Adrenal gland (tissue), 5 donors: Measurements from ENCODE around the gene CIC.

Experiments
- POLR2A ChIP-seq, 2 donors: fragments of 450-650 bp; IDR thresholded peaks; one replicate each; pipeline ENCODE4 v1.6.1; 2017; ENCODE audit warnings: antibody characterized with exemption in 2 of 2, mild to moderate bottlenecking in 2 of 2, moderate library complexity in 1 of 2
- TF ChIP-seq, protein P1 (sequence below), 6 experiments: fragments of 450-650 bp in 4 of 6; fragments of 200-600 bp in 2 of 6; sonication (generic) in 1 of 6; IDR thresholded peaks; 1 replicate in 5 of 6; 2 replicates in 1 of 6; pipeline versions ENCODE4 v1.5.1 to v1.8.0; 2016 to 2021; ENCODE audit warnings: antibody characterized with exemption in 6 of 6, mild to moderate bottlenecking in 2 of 6, moderate library complexity in 1 of 6
- donor health status: DM: no; HTN: no; CAD: no.

- TF ChIP-seq, protein P1, sequence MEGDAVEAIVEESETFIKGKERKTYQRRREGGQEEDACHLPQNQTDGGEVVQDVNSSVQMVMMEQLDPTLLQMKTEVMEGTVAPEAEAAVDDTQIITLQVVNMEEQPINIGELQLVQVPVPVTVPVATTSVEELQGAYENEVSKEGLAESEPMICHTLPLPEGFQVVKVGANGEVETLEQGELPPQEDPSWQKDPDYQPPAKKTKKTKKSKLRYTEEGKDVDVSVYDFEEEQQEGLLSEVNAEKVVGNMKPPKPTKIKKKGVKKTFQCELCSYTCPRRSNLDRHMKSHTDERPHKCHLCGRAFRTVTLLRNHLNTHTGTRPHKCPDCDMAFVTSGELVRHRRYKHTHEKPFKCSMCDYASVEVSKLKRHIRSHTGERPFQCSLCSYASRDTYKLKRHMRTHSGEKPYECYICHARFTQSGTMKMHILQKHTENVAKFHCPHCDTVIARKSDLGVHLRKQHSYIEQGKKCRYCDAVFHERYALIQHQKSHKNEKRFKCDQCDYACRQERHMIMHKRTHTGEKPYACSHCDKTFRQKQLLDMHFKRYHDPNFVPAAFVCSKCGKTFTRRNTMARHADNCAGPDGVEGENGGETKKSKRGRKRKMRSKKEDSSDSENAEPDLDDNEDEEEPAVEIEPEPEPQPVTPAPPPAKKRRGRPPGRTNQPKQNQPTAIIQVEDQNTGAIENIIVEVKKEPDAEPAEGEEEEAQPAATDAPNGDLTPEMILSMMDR (IDR thresholded peaks at IDR 0.05): no peak
- no peak for TF ChIP-seq POLR2A (IDR thresholded peaks at IDR 0.05)
These were observed 33.9 kb upstream of the CIC start for GRCh38 chr19:42235181-42235580.
